ENCODE data around the gene TOMM5. TPM values are rescaled to one million over a fixed set of nuclear protein-coding genes. Genes with fewer than 3 reads are reported as not detected.

The TOMM5 gene
- total and polyA plus RNA-seq, 2 of the 4 experiments (the other 2 are of a cell fraction): 159 to 206 TPM

DNA sequence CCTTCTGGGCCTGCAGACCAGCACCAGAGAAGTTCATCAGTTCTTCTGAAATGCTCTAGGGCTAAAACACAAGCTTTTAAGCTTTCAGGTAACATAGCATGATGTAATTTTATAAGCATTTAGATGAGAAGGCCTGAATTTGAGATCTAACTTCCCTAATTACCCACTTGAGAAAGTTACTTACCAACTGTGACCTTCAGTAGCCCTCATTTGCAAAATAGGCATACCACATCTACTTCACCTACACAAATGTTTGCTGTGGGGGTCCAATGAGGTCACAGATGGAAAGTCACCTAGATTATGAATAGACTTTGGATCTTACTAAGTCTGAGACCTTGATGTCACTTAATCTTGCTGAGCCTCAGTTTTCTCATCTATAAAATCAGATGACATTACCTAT lies 52.8 kb downstream of the TOMM5 start:
- no peak overlapping the region for H3K18ac ChIP-seq (ENCODE audit: low read depth, low read length)
- dilution Hi-C loops (cut with HindIII; ENCODE audit: low sequenced_read_pairs, unreplicated experiment): no loop called here

More for the DNA sequence above, 52.8 kb downstream of the TOMM5 start:
- Histone ChIP-seq H3K4me1 (ENCODE audit: control insufficient read depth, insufficient read depth, low read length) (no peaks in the 10 kb centered on the region), H2AK9ac (replicated peaks; ENCODE audit: low read depth, low read length, poor library complexity) (no peak overlapping the region), H2BK20ac (ENCODE audit: low read depth, low read length) (no peak overlapping the region), H3K79me1 (ENCODE audit: low read depth in 1 of 2, low read length in 2 of 2) (no peaks in the 10 kb centered on the region), H3K56ac (ENCODE audit: extremely low read depth, insufficient read depth, low read length) (no peak overlapping the region), H3K9ac (ENCODE audit: low read depth, low read length) (no peak overlapping the region), H2BK5ac (ENCODE audit: low read depth, low read length, poor library complexity, severe bottlenecking) (no peak overlapping the region), H3K27ac (ENCODE audit: insufficient read depth, low read length) (no peak overlapping the region), H4K20me1 (ENCODE audit: insufficient read depth, low read length) (no peaks in the 10 kb centered on the region), H3K4ac (ENCODE audit: low read depth, low read length) (no peak overlapping the region), H2BK120ac (ENCODE audit: low read depth, low read length) (no peak overlapping the region), H2BK15ac (ENCODE audit: low read depth, low read length) (no peak overlapping the region), H4K5ac (ENCODE audit: low read depth, low read length) (no peak overlapping the region), H2AFZ (replicated peaks; ENCODE audit: low read length, poor library complexity) (no peak overlapping the region), H3K23ac (ENCODE audit: low read depth, low read length) (no peak overlapping the region), H3K27me3 (ENCODE audit: control insufficient read depth, insufficient read depth, low read length) (no peaks in the 10 kb centered on the region), H2AK5ac (ENCODE audit: low read depth, low read length) (no peak overlapping the region), H3K14ac (replicated peaks; ENCODE audit: low read depth, low read length) (no peak overlapping the region), H3K9me3 (ENCODE audit: control insufficient read depth, insufficient read depth, low read length) (no peaks in the 10 kb centered on the region), H4K8ac (ENCODE audit: low read depth in 2 of 2, low read length in 2 of 2) (no peak overlapping the region), H3K36me3 (ENCODE audit: control insufficient read depth, insufficient read depth, low read length) (peaks cover 26% of the 10 kb centered on the region), H4K91ac (ENCODE audit: insufficient read depth, low read depth, low read length) (no peak overlapping the region), H3K4me2 (ENCODE audit: low read depth, low read length) (no peak overlapping the region), H3K4me3 (ENCODE audit: insufficient read depth, low read depth, low read length) (no peak overlapping the region), H3K9me1 (ENCODE audit: insufficient read depth, low read length) (peaks cover 3% of the 10 kb centered on the region; the same call in 1 of the 2 replicates)
- CTCF ChIA-PET: no interaction called here
- BruUV-seq (replicated peaks): no TSS peak
- POLR2A ChIA-PET (ENCODE audit: unreplicated experiment): no interaction called here
- TF ChIP-seq MAFK (IDR thresholded peaks at IDR 0.05; ENCODE audit: low read depth, low read length): no peak
- TF ChIP-seq CHD1 (IDR thresholded peaks at IDR 0.05; ENCODE audit: low read depth, low read length): no peak
- TF ChIP-seq MXI1 (IDR thresholded peaks at IDR 0.05; ENCODE audit: borderline replicate concordance, low read depth, low read length): no peak
- TF ChIP-seq BHLHE40 (IDR thresholded peaks at IDR 0.05; ENCODE audit: low read depth, low read length): no peak
- TF ChIP-seq, protein P1, sequence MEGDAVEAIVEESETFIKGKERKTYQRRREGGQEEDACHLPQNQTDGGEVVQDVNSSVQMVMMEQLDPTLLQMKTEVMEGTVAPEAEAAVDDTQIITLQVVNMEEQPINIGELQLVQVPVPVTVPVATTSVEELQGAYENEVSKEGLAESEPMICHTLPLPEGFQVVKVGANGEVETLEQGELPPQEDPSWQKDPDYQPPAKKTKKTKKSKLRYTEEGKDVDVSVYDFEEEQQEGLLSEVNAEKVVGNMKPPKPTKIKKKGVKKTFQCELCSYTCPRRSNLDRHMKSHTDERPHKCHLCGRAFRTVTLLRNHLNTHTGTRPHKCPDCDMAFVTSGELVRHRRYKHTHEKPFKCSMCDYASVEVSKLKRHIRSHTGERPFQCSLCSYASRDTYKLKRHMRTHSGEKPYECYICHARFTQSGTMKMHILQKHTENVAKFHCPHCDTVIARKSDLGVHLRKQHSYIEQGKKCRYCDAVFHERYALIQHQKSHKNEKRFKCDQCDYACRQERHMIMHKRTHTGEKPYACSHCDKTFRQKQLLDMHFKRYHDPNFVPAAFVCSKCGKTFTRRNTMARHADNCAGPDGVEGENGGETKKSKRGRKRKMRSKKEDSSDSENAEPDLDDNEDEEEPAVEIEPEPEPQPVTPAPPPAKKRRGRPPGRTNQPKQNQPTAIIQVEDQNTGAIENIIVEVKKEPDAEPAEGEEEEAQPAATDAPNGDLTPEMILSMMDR (conservative IDR thresholded peaks at IDR 0.05; ENCODE audit: low read depth, low read length): no peak
- TF ChIP-seq SMC3 (IDR thresholded peaks at IDR 0.05; ENCODE audit: low read depth, low read length): no peak
- no peak for TF ChIP-seq RFX5 (IDR thresholded peaks at IDR 0.05; ENCODE audit: low read depth, low read length)
- TF ChIP-seq NFE2L2 (IDR thresholded peaks at IDR 0.05; ENCODE audit: low read depth, low read length): no peak
- TF ChIP-seq, protein P2, sequence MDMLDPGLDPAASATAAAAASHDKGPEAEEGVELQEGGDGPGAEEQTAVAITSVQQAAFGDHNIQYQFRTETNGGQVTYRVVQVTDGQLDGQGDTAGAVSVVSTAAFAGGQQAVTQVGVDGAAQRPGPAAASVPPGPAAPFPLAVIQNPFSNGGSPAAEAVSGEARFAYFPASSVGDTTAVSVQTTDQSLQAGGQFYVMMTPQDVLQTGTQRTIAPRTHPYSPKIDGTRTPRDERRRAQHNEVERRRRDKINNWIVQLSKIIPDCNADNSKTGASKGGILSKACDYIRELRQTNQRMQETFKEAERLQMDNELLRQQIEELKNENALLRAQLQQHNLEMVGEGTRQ (IDR thresholded peaks at IDR 0.05; ENCODE audit: low read depth, low read length): no peak
- TF ChIP-seq, protein P3, sequence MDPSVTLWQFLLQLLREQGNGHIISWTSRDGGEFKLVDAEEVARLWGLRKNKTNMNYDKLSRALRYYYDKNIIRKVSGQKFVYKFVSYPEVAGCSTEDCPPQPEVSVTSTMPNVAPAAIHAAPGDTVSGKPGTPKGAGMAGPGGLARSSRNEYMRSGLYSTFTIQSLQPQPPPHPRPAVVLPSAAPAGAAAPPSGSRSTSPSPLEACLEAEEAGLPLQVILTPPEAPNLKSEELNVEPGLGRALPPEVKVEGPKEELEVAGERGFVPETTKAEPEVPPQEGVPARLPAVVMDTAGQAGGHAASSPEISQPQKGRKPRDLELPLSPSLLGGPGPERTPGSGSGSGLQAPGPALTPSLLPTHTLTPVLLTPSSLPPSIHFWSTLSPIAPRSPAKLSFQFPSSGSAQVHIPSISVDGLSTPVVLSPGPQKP (IDR thresholded peaks at IDR 0.05; ENCODE audit: borderline replicate concordance, low read depth, low read length): no peak
- TF ChIP-seq MAZ (IDR thresholded peaks at IDR 0.05; ENCODE audit: borderline replicate concordance, low read depth, low read length): no peak
- no peak for TF ChIP-seq RAD21 (IDR thresholded peaks at IDR 0.05; ENCODE audit: low read length)
- TF ChIP-seq RCOR1 (IDR thresholded peaks at IDR 0.05; ENCODE audit: insufficient replicate concordance, low read length): no peak
- no peak for TF ChIP-seq FOS (IDR thresholded peaks at IDR 0.05; ENCODE audit: low read depth, low read length)
- TF ChIP-seq POLR2A (IDR thresholded peaks at IDR 0.05; ENCODE audit: low read depth, low read length): no peak
- TF ChIP-seq CEBPB (IDR thresholded peaks at IDR 0.05; ENCODE audit: low read depth, low read length): no peak
- no peak for ATAC-seq (ENCODE audit: low read depth)
- in situ Hi-C loops (cut with MboI; ENCODE audit: low sequenced_read_pairs): no loop called here
- intact Hi-C loops (cut with micrococcal nuclease): no loop called here
- no peak for DNase-seq
